GM23338 (cell line): ENCODE data around the gene DOLPP1. TPM values are rescaled to one million over a fixed set of nuclear protein-coding genes. Genes with fewer than 3 reads are reported as not detected.
A peak's percentile ranks its signal among the peaks of the same experiment; 100 is the strongest.

Experiments used
- ATAC-seq: fragments of 200-7000 bp; cut with Tn5 transposase; 3 replicates; pipeline ENCODE4 v1.9.1; 2020
- DNase-seq: peaks from one replicate; pipeline ENCODE4 v3.0.0-alpha.2; 2015; ENCODE audit warnings: low spot score
- H2AFZ ChIP-seq: fragments of 200-600 bp; sonication (generic); 2 replicates; pipeline ENCODE4 v1.8.0; 2016; ENCODE audit warnings: antibody characterized with exemption, mild to moderate bottlenecking, moderate library complexity
- H3F3A ChIP-seq: fragments of 200-600 bp; sonication (generic); replicated peaks from 2 replicates; pipeline ENCODE4 v1.8.0; 2017; ENCODE audit warnings: antibody characterized with exemption, mixed run types, low read depth
- H3K27ac ChIP-seq: fragments of 200-600 bp; sonication (generic); 2 replicates; pipeline ENCODE4 v1.6.1; 2016; ENCODE audit warnings: low read depth
- H3K27me3 ChIP-seq: fragments of 200-600 bp; sonication (generic); 2 replicates; pipeline ENCODE4 v1.8.0; 2016; ENCODE audit warnings: mild to moderate bottlenecking, mixed run types, moderate library complexity; ENCODE audit not compliant: insufficient read depth
- H3K36me3 ChIP-seq: fragments of 200-600 bp; sonication (generic); 2 replicates; pipeline ENCODE4 v1.8.0; 2016; ENCODE audit warnings: mild to moderate bottlenecking; ENCODE audit not compliant: insufficient read depth
- H3K4me1 ChIP-seq: fragments of 200-600 bp; sonication (generic); 2 replicates; pipeline ENCODE4 v1.8.0; 2016; ENCODE audit warnings: mild to moderate bottlenecking, moderate library complexity; ENCODE audit not compliant: insufficient read depth
- H3K4me2 ChIP-seq: fragments of 200-600 bp; sonication (generic); 2 replicates; pipeline ENCODE4 v1.7.1; 2017; ENCODE audit warnings: mixed run types
- H3K4me3 ChIP-seq: fragments of 200-600 bp; sonication (generic); 2 replicates; pipeline ENCODE4 v1.6.1; 2016; ENCODE audit warnings: mixed run types
- H3K79me2 ChIP-seq: fragments of 200-600 bp; sonication (generic); replicated peaks from 2 replicates; pipeline ENCODE4 v1.8.0; 2017; ENCODE audit warnings: mild to moderate bottlenecking; ENCODE audit not compliant: insufficient read depth
- H3K9me2 ChIP-seq: fragments of 200-600 bp; sonication (generic); 2 replicates; pipeline ENCODE4 v1.8.0; 2017; ENCODE audit not compliant: insufficient read depth
- H4K20me1 ChIP-seq: fragments of 200-600 bp; sonication (generic); replicated peaks from 2 replicates; pipeline ENCODE4 v1.8.0; 2017; ENCODE audit warnings: mild to moderate bottlenecking; ENCODE audit not compliant: insufficient read depth
- H3K27ac Mint-ChIP-seq: 2 replicates; pipeline ENCODE4 v1.8.0; 2020; ENCODE audit warnings: inconsistent platforms, mild to moderate bottlenecking, moderate library complexity, mixed read lengths
- H3K27me3 Mint-ChIP-seq: 3 replicates; pipeline ENCODE4 v1.8.0; 2022; ENCODE audit warnings: low read depth, mild to moderate bottlenecking, moderate library complexity, mixed read lengths, inconsistent platforms; ENCODE audit not compliant: insufficient read depth, poor library complexity
- H3K36me3 Mint-ChIP-seq: 3 replicates; pipeline ENCODE4 v1.8.0; 2021; ENCODE audit warnings: low read depth, mild to moderate bottlenecking, inconsistent platforms, moderate library complexity, mixed read lengths
- H3K4me1 Mint-ChIP-seq: 3 replicates; pipeline ENCODE4 v1.8.0; 2020; ENCODE audit warnings: mild to moderate bottlenecking, inconsistent platforms, mixed read lengths
- H3K4me3 Mint-ChIP-seq: 3 replicates; pipeline ENCODE4 v1.8.0; 2021; ENCODE audit warnings: moderate library complexity, mild to moderate bottlenecking, inconsistent platforms, mixed read lengths
- H3K9me3 Mint-ChIP-seq: 3 replicates; pipeline ENCODE4 v1.8.0; 2020; ENCODE audit warnings: moderate library complexity, mild to moderate bottlenecking, inconsistent platforms, mixed read lengths
- CREB1 ChIP-seq: fragments of 250-450 bp; sonication (Bioruptor Pico); IDR thresholded peaks from 2 replicates; pipeline ENCODE4 v1.5.0; 2020; ENCODE audit warnings: low read depth, mild to moderate bottlenecking, moderate library complexity
- EZH2 ChIP-seq: fragments of 200-600 bp; sonication (generic); IDR thresholded peaks from one replicate; pipeline ENCODE4 v1.8.0; 2017; ENCODE audit warnings: antibody characterized with exemption, mild to moderate bottlenecking, low read depth; ENCODE audit not compliant: unreplicated experiment
- EZH2phosphoT487 ChIP-seq: fragments of 200-600 bp; sonication (generic); IDR thresholded peaks from one replicate; pipeline ENCODE4 v1.8.1; 2018; ENCODE audit warnings: antibody characterized with exemption; ENCODE audit not compliant: unreplicated experiment
- JUNB ChIP-seq: IDR thresholded peaks from one replicate; pipeline ENCODE4 v1.6.1; 2016; ENCODE audit warnings: antibody characterized with exemption; ENCODE audit not compliant: unreplicated experiment
- STAT1 ChIP-seq: IDR thresholded peaks from one replicate; pipeline ENCODE4 v1.6.1; 2016; ENCODE audit warnings: antibody characterized with exemption; ENCODE audit not compliant: unreplicated experiment
- ZNF331 ChIP-seq: fragments of 250-450 bp; sonication (Bioruptor Pico); IDR thresholded peaks from 2 replicates; pipeline ENCODE4 v1.5.0; 2020; ENCODE audit warnings: low read depth, mild to moderate bottlenecking, moderate library complexity
- polyA plus RNA-seq: library from polyadenylated mRNA; unstranded; fragments of >200 nt; fragmentation: Nextera tagmentation; extraction: Ambion mirVana; gene quantifications from 2 replicates; pipeline ENCODE4 v1.2.1, GENCODE V29; 2016
- total RNA-seq: library from RNA; depleted of rRNA; stranded (reverse); fragments of >200 nt; shearing (Covaris generic); gene quantifications from 2 replicates; pipeline ENCODE4 v1.2.3, GENCODE V29; 2014
- TF ChIP-seq, protein P1 (sequence below): IDR thresholded peaks from 2 replicates; pipeline ENCODE4 v1.6.1; 2016; ENCODE audit warnings: antibody characterized with exemption
- TF ChIP-seq, protein P2 (sequence below): fragments of 250-450 bp; sonication (Bioruptor Pico); IDR thresholded peaks from 2 replicates; pipeline ENCODE4 v1.5.0; 2020; ENCODE audit warnings: mild to moderate bottlenecking, moderate library complexity
- TF ChIP-seq, protein P3 (sequence below), 2 experiments: fragments of 200-600 bp in 1 of 2; sonication (generic) in 1 of 2; conservative IDR thresholded peaks; 2 replicates each; pipeline versions ENCODE4 v1.5.1 to v1.6.1; 2016 to 2017; ENCODE audit warnings: antibody characterized with exemption in 2 of 2, low read depth in 2 of 2, mild to moderate bottlenecking in 2 of 2, moderate library complexity in 1 of 2

DOLPP1 gene
- total and polyA plus RNA-seq, 2 experiments from 2014 or later = 23.3 to 31.9 TPM

GRCh38 chr9:129108083-129108804 lies 27.3 kb downstream of the DOLPP1 start (continued):
- TF ChIP-seq, protein P1, sequence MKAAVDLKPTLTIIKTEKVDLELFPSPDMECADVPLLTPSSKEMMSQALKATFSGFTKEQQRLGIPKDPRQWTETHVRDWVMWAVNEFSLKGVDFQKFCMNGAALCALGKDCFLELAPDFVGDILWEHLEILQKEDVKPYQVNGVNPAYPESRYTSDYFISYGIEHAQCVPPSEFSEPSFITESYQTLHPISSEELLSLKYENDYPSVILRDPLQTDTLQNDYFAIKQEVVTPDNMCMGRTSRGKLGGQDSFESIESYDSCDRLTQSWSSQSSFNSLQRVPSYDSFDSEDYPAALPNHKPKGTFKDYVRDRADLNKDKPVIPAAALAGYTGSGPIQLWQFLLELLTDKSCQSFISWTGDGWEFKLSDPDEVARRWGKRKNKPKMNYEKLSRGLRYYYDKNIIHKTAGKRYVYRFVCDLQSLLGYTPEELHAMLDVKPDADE = no peak

DNA sequence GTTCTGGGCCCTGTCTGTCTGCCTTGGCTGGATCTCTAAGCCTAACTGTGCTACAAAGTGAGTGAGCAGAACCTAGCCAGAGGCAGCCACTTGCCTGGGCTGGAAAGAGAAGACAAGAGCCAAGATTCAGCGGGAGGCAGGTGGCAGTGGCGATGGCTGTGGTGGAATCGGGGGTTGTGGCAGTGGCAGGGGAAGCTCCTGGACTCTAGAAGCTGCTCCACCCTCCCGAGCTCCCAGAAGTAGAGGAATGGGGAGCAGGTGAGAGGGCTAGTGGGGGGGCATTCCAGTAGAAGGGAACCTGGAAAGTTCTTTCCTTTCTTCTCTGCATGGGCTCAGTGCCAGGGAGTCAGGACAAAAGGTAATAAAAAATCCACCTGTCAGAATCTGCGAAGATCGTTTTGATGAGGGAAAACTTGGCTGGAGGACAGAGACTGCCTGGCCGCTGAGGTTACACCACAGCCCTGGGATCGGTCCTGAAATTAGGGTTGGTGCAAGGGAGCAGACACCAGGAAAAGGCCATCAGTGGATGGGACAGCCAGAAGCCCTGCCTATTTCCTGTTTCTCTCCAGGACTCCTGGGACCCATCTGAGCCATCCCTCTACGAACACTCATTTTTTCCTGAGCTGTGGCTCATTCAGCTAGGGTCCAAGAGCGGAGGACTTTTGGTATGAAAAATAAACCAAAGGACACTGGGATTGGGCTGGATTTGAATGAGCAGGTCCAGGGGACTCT lies 28.1 kb downstream of the DOLPP1 start:
- Histone ChIP-seq H4K20me1 (no peaks in the 10 kb centered on the region), H3K9me2 (no peaks in the 10 kb centered on the region), H3K27me3 (peaks cover 18% of the 10 kb centered on the region), H2AFZ (no peak overlapping the region), H3K79me2 (peaks cover 22% of the 10 kb centered on the region), H3F3A (peaks cover 6% of the 10 kb centered on the region; the same call in 1 of the 2 replicates), H3K4me2 (no peak overlapping the region), H3K36me3 (no peaks in the 10 kb centered on the region), H3K4me1 (peaks cover 8% of the 10 kb centered on the region), H3K27ac (no peak overlapping the region), H3K4me3 (no peak overlapping the region)
- ATAC-seq (no peak), DNase-seq (no peak)
- Mint-ChIP-seq H3K36me3 (no peaks in the 10 kb centered on the region; the same call in 1 of the 3 replicates), H3K9me3 (no peaks in the 10 kb centered on the region), H3K27me3 (peaks cover 20% of the 10 kb centered on the region), H3K27ac (no peak overlapping the region), H3K4me1 (peaks cover 13% of the 10 kb centered on the region), H3K4me3 (peak overlapping the region; percentile 90)
- TF ChIP-seq ZNF331 (CRISPR knock-in tag) (no peak), EZH2 (no peak)

- Histone ChIP-seq H2AFZ (no peak overlapping the region), H3K36me3 (no peaks in the 10 kb centered on the region), H3F3A (peaks cover 6% of the 10 kb centered on the region; the same call in 1 of the 2 replicates), H4K20me1 (no peaks in the 10 kb centered on the region; the same call in 1 of the 2 replicates), H3K4me2 (no peak overlapping the region), H3K27me3 (peaks cover 18% of the 10 kb centered on the region), H3K79me2 (peaks cover 28% of the 10 kb centered on the region), H3K4me1 (peaks cover 8% of the 10 kb centered on the region), H3K27ac (no peak overlapping the region), H3K4me3 (no peak overlapping the region; the same call in 1 of the 2 replicates), H3K9me2 (no peaks in the 10 kb centered on the region)
- DNase-seq (peak; percentile 58), ATAC-seq (peak; percentile 21)
- Mint-ChIP-seq H3K9me3 (no peaks in the 10 kb centered on the region), H3K4me1 (peaks cover 13% of the 10 kb centered on the region), H3K27ac (no peak overlapping the region), H3K4me3 (peak overlapping the region; percentile 90), H3K36me3 (no peaks in the 10 kb centered on the region; the same call in 1 of the 3 replicates), H3K27me3 (peaks cover 20% of the 10 kb centered on the region)
- TF ChIP-seq EZH2phosphoT487 = no peak
- TF ChIP-seq JUNB = no peak
- no peak for TF ChIP-seq STAT1
- TF ChIP-seq CREB1 (CRISPR knock-in tag) = no peak
- no peak for TF ChIP-seq ZNF331 (CRISPR knock-in tag)
- TF ChIP-seq, protein P2, sequence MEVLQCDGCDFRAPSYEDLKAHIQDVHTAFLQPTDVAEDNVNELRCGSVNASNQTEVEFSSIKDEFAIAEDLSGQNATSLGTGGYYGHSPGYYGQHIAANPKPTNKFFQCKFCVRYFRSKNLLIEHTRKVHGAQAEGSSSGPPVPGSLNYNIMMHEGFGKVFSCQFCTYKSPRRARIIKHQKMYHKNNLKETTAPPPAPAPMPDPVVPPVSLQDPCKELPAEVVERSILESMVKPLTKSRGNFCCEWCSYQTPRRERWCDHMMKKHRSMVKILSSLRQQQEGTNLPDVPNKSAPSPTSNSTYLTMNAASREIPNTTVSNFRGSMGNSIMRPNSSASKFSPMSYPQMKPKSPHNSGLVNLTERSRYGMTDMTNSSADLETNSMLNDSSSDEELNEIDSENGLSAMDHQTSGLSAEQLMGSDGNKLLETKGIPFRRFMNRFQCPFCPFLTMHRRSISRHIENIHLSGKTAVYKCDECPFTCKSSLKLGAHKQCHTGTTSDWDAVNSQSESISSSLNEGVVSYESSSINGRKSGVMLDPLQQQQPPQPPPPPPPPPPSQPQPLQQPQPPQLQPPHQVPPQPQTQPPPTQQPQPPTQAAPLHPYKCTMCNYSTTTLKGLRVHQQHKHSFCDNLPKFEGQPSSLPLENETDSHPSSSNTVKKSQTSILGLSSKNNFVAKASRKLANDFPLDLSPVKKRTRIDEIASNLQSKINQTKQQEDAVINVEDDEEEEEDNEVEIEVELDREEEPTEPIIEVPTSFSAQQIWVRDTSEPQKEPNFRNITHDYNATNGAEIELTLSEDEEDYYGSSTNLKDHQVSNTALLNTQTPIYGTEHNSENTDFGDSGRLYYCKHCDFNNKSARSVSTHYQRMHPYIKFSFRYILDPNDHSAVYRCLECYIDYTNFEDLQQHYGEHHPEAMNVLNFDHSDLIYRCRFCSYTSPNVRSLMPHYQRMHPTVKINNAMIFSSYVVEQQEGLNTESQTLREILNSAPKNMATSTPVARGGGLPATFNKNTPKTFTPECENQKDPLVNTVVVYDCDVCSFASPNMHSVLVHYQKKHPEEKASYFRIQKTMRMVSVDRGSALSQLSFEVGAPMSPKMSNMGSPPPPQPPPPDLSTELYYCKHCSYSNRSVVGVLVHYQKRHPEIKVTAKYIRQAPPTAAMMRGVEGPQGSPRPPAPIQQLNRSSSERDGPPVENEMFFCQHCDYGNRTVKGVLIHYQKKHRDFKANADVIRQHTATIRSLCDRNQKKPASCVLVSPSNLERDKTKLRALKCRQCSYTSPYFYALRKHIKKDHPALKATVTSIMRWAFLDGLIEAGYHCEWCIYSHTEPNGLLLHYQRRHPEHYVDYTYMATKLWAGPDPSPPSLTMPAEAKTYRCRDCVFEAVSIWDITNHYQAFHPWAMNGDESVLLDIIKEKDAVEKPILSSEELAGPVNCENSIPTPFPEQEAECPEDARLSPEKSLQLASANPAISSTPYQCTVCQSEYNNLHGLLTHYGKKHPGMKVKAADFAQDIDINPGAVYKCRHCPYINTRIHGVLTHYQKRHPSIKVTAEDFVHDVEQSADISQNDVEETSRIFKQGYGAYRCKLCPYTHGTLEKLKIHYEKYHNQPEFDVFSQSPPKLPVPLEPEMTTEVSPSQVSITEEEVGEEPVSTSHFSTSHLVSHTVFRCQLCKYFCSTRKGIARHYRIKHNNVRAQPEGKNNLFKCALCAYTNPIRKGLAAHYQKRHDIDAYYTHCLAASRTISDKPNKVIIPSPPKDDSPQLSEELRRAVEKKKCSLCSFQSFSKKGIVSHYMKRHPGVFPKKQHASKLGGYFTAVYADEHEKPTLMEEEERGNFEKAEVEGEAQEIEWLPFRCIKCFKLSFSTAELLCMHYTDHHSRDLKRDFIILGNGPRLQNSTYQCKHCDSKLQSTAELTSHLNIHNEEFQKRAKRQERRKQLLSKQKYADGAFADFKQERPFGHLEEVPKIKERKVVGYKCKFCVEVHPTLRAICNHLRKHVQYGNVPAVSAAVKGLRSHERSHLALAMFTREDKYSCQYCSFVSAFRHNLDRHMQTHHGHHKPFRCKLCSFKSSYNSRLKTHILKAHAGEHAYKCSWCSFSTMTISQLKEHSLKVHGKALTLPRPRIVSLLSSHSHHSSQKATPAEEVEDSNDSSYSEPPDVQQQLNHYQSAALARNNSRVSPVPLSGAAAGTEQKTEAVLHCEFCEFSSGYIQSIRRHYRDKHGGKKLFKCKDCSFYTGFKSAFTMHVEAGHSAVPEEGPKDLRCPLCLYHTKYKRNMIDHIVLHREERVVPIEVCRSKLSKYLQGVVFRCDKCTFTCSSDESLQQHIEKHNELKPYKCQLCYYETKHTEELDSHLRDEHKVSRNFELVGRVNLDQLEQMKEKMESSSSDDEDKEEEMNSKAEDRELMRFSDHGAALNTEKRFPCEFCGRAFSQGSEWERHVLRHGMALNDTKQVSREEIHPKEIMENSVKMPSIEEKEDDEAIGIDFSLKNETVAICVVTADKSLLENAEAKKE (CRISPR knock-in tag) = no peak
- TF ChIP-seq, protein P3, sequence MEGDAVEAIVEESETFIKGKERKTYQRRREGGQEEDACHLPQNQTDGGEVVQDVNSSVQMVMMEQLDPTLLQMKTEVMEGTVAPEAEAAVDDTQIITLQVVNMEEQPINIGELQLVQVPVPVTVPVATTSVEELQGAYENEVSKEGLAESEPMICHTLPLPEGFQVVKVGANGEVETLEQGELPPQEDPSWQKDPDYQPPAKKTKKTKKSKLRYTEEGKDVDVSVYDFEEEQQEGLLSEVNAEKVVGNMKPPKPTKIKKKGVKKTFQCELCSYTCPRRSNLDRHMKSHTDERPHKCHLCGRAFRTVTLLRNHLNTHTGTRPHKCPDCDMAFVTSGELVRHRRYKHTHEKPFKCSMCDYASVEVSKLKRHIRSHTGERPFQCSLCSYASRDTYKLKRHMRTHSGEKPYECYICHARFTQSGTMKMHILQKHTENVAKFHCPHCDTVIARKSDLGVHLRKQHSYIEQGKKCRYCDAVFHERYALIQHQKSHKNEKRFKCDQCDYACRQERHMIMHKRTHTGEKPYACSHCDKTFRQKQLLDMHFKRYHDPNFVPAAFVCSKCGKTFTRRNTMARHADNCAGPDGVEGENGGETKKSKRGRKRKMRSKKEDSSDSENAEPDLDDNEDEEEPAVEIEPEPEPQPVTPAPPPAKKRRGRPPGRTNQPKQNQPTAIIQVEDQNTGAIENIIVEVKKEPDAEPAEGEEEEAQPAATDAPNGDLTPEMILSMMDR (conservative IDR thresholded peaks at IDR 0.05; ENCODE audit: low read depth in 2 of 2) = no peak
These were observed 28.6 kb downstream of the DOLPP1 start for GRCh38 chr9:129109537-129109903.
